Measurements from ENCODE around the gene ZNF22.
"Not testable (repeated sequence)": the region's sequence is repeated elsewhere in the genome, so short reads cannot be mapped to it uniquely, and the experiment has no call there.

The ZNF22 gene

DNA sequence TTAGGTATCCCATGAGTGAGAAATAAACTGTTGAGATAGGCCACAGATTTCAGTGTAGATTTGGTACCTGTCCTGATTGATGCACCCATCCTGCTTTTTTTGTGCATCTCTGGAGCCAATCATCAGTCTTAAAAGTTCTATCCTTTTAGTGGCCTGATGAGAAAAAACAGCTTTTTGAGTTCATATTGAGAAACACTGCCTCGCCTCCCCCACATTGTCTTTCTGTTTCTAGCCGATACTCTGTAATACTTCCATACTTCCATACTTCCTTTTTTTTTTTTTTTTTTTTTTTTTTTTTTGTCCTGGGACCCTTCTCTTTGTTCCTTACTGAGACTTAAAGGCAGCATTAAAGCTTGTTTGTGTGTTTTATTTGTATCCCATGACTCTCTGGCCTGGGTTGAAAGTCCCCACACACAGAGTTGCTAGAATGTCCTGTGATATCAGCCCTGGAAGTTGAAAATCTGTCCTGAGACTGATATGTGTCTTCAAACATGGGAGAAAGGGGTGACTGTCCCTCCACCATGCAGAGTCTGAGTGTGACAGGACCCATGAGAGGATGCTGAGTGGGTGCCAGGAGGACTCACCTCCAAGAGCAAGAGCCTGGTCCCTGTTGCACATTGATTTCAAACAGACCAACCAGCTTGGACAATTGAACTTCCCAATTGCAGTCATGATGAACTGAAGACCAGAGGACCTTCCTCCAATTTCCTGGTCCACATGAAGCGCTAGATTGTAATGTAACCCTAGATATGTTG, 5.7 kb downstream of the ZNF22 start:
- no peak overlapping the region for H3K4me3 ChIP-seq (ENCODE audit: low read depth, low read length)

DNA sequence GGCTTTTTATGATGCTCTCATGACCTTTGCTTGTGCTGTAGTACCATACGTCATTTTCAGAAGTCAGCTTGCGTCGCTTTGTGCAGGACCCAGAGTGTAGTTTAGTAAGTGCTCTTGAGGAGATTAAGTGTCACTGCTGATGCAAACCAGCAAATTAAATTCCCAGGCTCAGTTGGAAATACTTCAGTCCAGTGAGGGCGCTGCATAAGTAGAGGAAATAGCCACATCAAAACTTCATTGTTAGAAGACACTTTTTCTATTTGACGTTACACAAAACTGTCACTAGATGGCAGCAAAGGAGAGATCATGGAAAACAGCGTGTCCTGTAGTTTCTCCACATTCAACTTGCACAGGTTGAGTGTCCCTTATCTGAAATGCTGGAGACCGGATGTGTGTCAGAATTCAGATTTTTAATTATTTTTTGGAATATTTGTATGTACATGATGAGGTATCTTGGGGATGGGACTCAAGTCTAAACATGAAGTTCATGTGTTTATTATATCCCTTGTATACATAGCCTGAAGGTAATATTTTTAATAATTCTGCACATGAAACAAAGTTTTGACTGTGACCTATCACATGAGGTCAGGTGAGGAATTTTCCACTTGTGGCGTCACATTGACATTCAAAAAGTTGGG, 7.9 kb downstream of the ZNF22 start:
- no peak overlapping the region for H3K4me3 ChIP-seq (ENCODE audit: low read depth, low read length)

DNA sequence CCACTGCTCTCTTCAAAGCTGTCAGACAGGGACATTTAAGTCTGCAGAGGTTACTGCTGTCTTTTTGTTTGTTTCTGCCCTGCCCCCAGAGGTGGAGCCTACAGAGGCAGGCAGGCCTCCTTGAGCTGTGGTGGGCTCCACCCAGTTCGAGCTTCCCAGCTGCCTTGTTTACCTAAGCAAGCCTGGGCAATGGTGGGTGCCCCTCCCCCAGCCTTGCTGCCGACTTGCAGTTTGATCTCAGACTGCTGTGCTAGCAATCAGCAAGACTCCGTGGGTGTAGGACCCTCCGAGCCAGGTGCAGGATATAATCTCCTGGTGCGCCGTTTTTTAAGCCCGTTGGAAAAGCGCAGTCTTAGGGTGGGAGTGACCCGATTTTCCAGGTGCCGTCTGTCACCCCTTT, 13.8 kb downstream of the ZNF22 start:
- not testable (repeated sequence) for H3K4me3 ChIP-seq (ENCODE audit: low read depth, low read length)

DNA sequence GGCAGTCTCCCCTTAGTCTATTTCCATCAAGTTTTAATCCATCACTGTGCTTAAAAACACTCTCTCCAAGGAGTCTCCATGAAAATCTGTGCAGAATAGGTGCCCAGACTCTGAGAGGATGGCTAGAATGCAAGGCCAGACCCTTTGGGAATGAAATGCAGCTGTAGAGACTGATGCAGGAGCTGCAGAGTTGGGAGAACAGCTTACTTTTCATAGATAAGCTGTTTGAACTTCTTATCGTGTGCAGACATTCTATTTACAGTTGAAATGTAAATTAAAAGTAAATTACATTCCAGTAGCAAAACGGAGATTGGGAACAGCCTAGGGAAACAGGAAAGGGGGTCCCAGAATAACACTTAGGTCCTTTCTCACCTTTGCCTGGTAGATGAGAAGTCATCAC, 14.9 kb downstream of the ZNF22 start:
- no peak overlapping the region for H3K4me3 ChIP-seq (ENCODE audit: low read depth, low read length)

DNA sequence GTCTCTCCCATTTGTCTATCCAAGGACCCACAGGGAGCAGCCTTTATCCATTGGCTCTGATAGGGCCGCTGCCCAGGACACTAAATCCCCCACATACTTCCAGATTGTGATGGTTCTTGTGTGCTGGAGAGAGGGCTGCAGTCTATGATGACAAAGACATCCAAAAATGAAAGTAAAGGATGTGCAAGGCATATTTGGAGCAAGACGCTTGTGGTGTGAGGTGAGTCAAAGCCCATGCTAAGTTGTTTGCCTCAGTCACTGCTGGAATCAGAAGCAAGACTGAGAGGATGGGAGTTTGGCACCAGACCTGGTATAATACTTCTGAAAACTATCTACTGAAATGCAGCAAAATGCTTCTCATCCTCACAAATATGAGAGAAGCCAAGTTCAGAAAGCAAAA, 22.7 kb downstream of the ZNF22 start:
- H3K4me3 ChIP-seq (ENCODE audit: low read depth, low read length): no peak overlapping the region

DNA sequence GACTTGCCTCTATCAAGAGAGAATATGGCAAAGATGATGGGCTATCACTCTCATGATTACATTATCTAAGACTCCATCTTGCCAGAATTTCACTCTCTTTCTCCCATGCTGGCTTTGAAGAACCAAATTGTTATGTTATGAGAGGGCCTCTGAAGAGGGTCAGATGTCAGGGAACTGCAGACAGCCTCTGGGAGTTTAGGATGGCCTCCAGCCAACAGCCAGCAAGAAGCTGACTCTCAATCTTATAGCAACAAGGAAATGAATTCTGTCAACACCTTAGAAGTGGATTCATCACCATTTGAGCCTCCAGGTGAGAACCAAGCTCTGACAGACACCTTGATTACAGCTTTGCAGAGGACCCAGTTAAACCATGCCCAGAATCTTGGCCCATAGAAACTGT, 33.6 kb downstream of the ZNF22 start:
- no peak overlapping the region for H3K4me3 ChIP-seq (ENCODE audit: low read depth, low read length)

DNA sequence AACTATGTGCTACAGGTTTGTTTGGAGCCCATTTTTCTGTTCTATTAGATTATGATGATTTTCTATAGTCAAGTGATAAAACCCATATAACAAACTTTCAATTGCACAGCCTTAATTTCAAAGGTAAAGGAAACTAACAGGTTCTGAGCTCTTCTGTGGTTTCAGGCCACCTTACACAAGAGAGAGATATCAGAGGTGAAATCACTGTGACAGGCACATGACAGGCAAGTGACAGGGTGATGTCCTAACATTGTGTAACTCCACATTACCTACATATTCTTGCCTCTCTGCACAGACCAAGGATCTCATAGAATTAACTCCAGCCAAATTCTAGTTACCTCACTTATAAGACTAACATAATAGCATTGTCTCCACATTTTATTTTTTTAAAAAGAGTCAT, 35.0 kb downstream of the ZNF22 start:
- no peak overlapping the region for H3K4me3 ChIP-seq (ENCODE audit: low read depth, low read length)

DNA sequence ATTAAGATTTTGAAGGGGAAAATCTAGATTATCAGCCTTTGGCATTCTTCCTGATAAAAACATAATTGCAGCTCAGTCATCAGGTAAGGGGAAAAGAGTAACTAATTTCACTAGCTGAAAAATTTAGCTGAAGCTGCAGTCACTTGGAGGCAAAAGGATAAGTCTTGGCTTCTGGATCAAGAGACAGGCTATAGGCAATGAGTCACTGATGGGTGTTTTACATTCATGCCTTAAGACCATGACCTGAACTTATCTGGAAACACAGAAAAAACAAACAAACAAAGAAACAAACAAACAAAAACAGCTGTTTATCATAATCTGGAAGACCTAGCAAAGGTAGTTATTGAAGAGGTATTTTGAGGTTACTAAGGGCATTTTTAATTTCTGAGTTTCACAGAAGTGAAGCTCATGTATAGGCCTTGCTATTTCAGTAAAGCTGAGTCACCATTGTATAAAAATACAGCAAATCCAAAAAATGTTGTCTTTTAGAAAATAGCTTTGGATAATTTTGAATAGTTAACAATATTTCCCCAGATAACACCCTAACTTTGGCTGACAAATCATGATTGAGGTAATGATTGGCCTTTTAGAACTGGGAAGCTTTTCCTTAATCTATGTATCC, 40.3 kb downstream of the ZNF22 start:
- H3K4me3 ChIP-seq (ENCODE audit: low read depth, low read length): no peak overlapping the region

DNA sequence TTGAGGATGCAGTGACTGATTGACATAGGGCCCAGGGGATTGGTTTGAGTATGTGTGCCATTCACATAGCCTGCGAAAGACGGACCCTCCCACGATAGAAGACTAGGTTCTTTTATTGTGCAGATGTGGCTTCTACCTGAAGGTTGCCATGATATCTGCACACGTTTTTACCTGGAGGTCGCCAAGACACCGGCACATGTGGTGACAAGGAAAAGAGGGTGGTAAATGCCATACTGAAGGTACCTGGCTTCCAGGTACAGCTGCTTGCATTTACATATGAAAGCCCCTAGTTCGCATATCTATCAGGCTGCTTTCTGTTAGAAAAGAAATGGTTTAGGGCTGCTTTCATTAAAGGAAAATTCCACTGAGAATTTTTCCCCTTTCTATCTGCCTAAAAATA, 43.6 kb downstream of the ZNF22 start:
- H3K4me3 ChIP-seq (ENCODE audit: low read depth, low read length): no peak overlapping the region

DNA sequence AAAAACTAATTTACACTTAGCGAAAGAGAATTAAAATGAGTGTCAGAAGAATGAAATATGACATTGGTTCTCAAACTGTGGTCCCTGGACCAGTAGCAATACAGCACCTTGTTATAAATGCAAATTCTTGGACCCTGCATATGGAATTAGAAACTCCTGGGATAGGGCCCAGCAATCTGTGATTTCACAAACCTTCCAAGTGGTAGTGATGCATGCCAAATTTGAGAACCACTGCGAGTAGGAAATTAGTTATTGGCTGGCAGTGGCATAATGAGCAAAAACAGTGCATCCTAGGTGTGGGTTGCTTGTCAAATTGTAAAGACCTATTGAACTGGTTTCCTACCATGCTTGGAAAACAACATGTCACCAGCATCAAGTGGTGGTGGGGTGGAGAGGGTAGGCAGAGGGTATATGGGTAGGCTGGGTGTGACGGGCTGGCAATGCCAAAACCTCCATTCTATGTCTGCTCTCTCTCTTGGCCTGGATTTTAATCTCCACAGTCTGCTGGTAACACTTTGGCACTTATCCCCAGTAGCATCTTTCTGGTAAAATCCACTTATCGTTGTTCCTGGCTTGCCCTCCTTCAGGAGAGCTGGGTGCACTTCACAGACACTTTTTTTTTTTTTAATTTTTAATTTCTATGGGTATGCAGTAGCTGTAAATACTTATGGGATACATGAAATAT, 50.0 kb downstream of the ZNF22 start:
- no peak overlapping the region for H3K4me3 ChIP-seq (ENCODE audit: low read depth, low read length)

DNA sequence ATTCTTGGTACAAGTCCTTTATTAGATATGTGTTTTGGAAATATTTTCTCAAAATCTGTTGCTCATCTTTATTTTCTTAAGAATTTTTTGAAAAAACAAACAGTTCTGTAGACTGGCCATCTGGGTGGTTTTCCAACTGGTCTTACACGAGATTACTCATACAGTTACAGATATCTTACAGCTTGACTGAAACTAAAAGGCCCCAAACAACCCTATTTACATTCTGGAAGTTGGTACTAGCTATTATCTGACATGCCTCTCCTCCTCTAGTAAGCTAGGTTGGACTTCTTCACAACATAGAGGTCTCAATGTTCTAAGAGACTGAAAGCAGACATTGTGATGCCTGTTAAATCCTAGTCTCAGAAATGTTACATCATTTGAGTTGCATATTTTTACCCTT, 52.0 kb downstream of the ZNF22 start:
- H3K4me3 ChIP-seq (ENCODE audit: low read depth, low read length): no peak overlapping the region

DNA sequence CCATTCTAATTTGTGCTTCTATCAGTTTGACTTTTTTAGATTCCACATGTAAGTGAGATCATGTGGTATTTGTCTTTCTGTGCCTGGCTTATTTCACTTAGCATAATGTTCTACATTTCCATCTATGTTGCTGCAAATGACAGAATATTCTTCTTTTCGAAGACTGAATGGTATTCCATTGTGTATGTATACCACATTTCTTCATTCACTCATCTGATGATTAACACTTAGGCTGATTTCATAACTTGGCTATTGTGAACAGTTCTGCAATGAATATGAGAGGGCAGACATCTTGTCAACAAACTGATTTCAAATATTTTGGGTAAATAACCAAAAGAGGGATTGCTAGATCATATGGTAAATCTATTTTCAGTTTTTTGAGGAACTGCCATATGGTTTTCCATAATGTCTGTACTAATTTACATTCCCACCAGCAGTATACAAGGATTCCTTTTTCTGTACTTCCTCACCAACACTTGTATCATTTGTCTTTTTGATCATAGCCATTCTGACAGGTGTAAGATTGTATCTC, 52.9 kb downstream of the ZNF22 start:
- H3K4me3 ChIP-seq (ENCODE audit: low read depth, low read length): no peak overlapping the region
